Endothelial cell of umbilical vein (primary cell): Measurements from ENCODE around the gene EIF1B. TPM values are rescaled to one million over a fixed set of nuclear protein-coding genes. Genes with fewer than 3 reads are reported as not detected.

Source experiments
- BruUV-seq: library from RNA; stranded (reverse); fragments of 400-500 nt; replicated peaks from 2 replicates; lab custom pipeline; 2021; lab: Mats Ljungman, UMichigan
- CTCF ChIA-PET: fragments of 300-600, 350-600 bp; sonication (Branson Sonifier 250); formaldehyde crosslinking; loops from one replicate; lab custom pipeline; 2021; ENCODE audit warnings: antibody characterized with exemption, inconsistent platforms; lab: Charles Lee
- POLR2A ChIA-PET: fragments of 300-600, 350-600 bp; sonication (Branson Sonifier 250); formaldehyde crosslinking; loops from one replicate; lab custom pipeline; 2021; ENCODE audit warnings: antibody characterized with exemption, inconsistent platforms; lab: Charles Lee
- DNase-seq: peaks from one replicate; pipeline ENCODE4 v3.0.0-alpha.2; 2011; ENCODE audit warnings: low read depth, low spot score
- FAIRE-seq: peaks from 2 replicates; lab custom pipeline; 2011; peaks lifted over from hg19 to GRCh38; lab: Jason Lieb, UNC
- H2AFZ ChIP-seq: 2 replicates; pipeline ENCODE4 v1.6.0; 2012; ENCODE audit warnings: low read depth, low read length, control low read depth, inconsistent platforms
- H3K27ac ChIP-seq: 2 replicates; pipeline ENCODE4 v1.5.1; 2011; ENCODE audit warnings: low read depth, mild to moderate bottlenecking, control low read depth, low read length, moderate library complexity; ENCODE audit not compliant: insufficient read depth
- H3K27me3 ChIP-seq, 2 experiments: 2 replicates each; pipeline versions ENCODE4 v1.6.0 to v1.6.1; 2011; ENCODE audit warnings: low read length in 2 of 2, mixed read lengths in 1 of 2; ENCODE audit not compliant: control insufficient read depth in 2 of 2, insufficient read depth in 2 of 2
- H3K36me3 ChIP-seq, 2 experiments: 2 replicates in 1 of 2; 3 replicates in 1 of 2; pipeline ENCODE4 v1.5.1; 2011; ENCODE audit warnings: low read length in 2 of 2, mild to moderate bottlenecking in 1 of 2, moderate library complexity in 1 of 2; ENCODE audit not compliant: control insufficient read depth in 2 of 2, insufficient read depth in 2 of 2; ENCODE audit errors: extremely low read depth in 1 of 2
- H3K4me1 ChIP-seq: 3 replicates; pipeline ENCODE4 v1.5.1; 2011; ENCODE audit warnings: mild to moderate bottlenecking, low read length; ENCODE audit not compliant: control insufficient read depth, insufficient read depth; ENCODE audit errors: extremely low read depth
- H3K4me2 ChIP-seq: 2 replicates; pipeline ENCODE4 v1.6.1; 2011; ENCODE audit warnings: low read length, control low read depth, mixed read lengths; ENCODE audit not compliant: insufficient read depth
- H3K4me3 ChIP-seq, 3 experiments: fragments of 200-600 bp in 1 of 3; sonication (generic), shearing (Covaris generic) in 1 of 3; replicated peaks in 1 of 3; 2 replicates each; pipeline ENCODE4 v1.5.1; 2011 to 2016; ENCODE audit warnings: control low read depth in 3 of 3, low read length in 3 of 3, mild to moderate bottlenecking in 2 of 3, inconsistent platforms in 1 of 3, low read depth in 1 of 3, moderate library complexity in 1 of 3; ENCODE audit not compliant: insufficient read depth in 1 of 3
- H3K79me2 ChIP-seq: 2 replicates; pipeline ENCODE4 v1.6.0; 2012; ENCODE audit warnings: low read length, inconsistent platforms; ENCODE audit not compliant: control insufficient read depth, insufficient read depth
- H3K9ac ChIP-seq: replicated peaks from 2 replicates; pipeline ENCODE3; 2011; ENCODE audit warnings: low read length, control low read depth; ENCODE audit not compliant: insufficient read depth; ENCODE audit errors: extremely low read depth
- H3K9me1 ChIP-seq: replicated peaks from 3 replicates; pipeline ENCODE4 v1.6.0; 2011; ENCODE audit warnings: mild to moderate bottlenecking, low read length; ENCODE audit not compliant: control insufficient read depth, insufficient read depth; ENCODE audit errors: extremely low read depth
- H3K9me3 ChIP-seq: replicated peaks from 2 replicates; pipeline ENCODE4 v1.5.1; 2012; ENCODE audit warnings: low read length, inconsistent platforms; ENCODE audit not compliant: control insufficient read depth, insufficient read depth
- H4K20me1 ChIP-seq: replicated peaks from 2 replicates; pipeline ENCODE3; 2011; ENCODE audit warnings: mild to moderate bottlenecking, low read length; ENCODE audit not compliant: control insufficient read depth, insufficient read depth; ENCODE audit errors: extremely low read depth
- EZH2 ChIP-seq: IDR thresholded peaks from 2 replicates; pipeline ENCODE4 v1.6.1; 2012; ENCODE audit warnings: borderline replicate concordance, low read depth, mild to moderate bottlenecking, moderate library complexity, low read length, inconsistent platforms; ENCODE audit not compliant: severe bottlenecking
- FOS ChIP-seq: IDR thresholded peaks from 2 replicates; pipeline ENCODE4 v1.6.1; 2011; ENCODE audit warnings: mild to moderate bottlenecking, low read length, moderate library complexity, borderline replicate concordance; ENCODE audit not compliant: insufficient read depth
- GATA2 ChIP-seq: IDR thresholded peaks from 2 replicates; pipeline ENCODE4 v1.7.0; 2011; ENCODE audit warnings: low read depth, mild to moderate bottlenecking, moderate library complexity, mixed read lengths, low read length; ENCODE audit not compliant: insufficient read length, insufficient read depth
- JUN ChIP-seq: IDR thresholded peaks from 2 replicates; pipeline ENCODE4 v1.6.1; 2011; ENCODE audit warnings: borderline replicate concordance, low read depth; ENCODE audit not compliant: insufficient read length, insufficient read depth
- MYC ChIP-seq: IDR thresholded peaks from one replicate; pipeline ENCODE4 v1.6.1; 2011; ENCODE audit warnings: mild to moderate bottlenecking, low read depth, low read length
- POLR2A ChIP-seq: IDR thresholded peaks from 2 replicates; pipeline ENCODE4 v1.6.1; 2012; ENCODE audit warnings: low read depth, mild to moderate bottlenecking, control low read depth, low read length
- POLR2AphosphoS5 ChIP-seq: IDR thresholded peaks from 2 replicates; pipeline ENCODE4 v1.6.1; 2012; ENCODE audit warnings: low read depth, mild to moderate bottlenecking, control low read depth, low read length, moderate library complexity; ENCODE audit not compliant: insufficient read depth
- dilution Hi-C: fragments of 300-500 bp; cut with MboI; formaldehyde crosslinking; loops from one replicate; pipeline ENCODE4 v1.15.0; 2019; ENCODE audit warnings: low sequenced_read_pairs; ENCODE audit not compliant: extremely low pct_ligation_motif_present
- intact Hi-C: fragments of 100-400 bp; cut with micrococcal nuclease; formaldehyde crosslinking; loops from one replicate; pipeline ENCODE4 v1.10.0; 2022
- polyA plus RNA-seq, 4 experiments: library from polyadenylated mRNA; depleted of rRNA in 3 of 4; stranded (reverse) in 3 of 4; unstranded in 1 of 4; fragments of >200 nt; gene quantifications; 2 replicates each; pipeline versions ENCODE4 v1.2.1 to v1.2.3, GENCODE V29; 2011 to 2012; ENCODE audit warnings: missing spikeins in 1 of 4
- total RNA-seq: library from RNA; stranded (reverse); gene quantifications from 2 replicates; pipeline ENCODE4 v1.2.3, GENCODE V29; 2021
- TF ChIP-seq, protein P1 (sequence below), 2 donors: IDR thresholded peaks; 1 replicate in 1 of 2; 2 replicates in 1 of 2; pipeline ENCODE4 v1.5.1; 2011; ENCODE audit warnings: low read length in 2 of 2, mild to moderate bottlenecking in 2 of 2, moderate library complexity in 2 of 2, control low read depth in 1 of 2, inconsistent platforms in 1 of 2, low read depth in 1 of 2; ENCODE audit not compliant: insufficient read depth in 1 of 2; ENCODE audit errors: extremely low read depth in 1 of 2
- TF ChIP-seq, protein P2 (sequence below): IDR thresholded peaks from 2 replicates; pipeline ENCODE4 v1.6.1; 2011; ENCODE audit not compliant: insufficient read depth, insufficient read length

The EIF1B gene
- total and polyA plus RNA-seq, 2 donors (not counting 3 experiments of a cell fraction or from before 2014, with no cell fraction given): 17.8 to 46.0 TPM

DNA sequence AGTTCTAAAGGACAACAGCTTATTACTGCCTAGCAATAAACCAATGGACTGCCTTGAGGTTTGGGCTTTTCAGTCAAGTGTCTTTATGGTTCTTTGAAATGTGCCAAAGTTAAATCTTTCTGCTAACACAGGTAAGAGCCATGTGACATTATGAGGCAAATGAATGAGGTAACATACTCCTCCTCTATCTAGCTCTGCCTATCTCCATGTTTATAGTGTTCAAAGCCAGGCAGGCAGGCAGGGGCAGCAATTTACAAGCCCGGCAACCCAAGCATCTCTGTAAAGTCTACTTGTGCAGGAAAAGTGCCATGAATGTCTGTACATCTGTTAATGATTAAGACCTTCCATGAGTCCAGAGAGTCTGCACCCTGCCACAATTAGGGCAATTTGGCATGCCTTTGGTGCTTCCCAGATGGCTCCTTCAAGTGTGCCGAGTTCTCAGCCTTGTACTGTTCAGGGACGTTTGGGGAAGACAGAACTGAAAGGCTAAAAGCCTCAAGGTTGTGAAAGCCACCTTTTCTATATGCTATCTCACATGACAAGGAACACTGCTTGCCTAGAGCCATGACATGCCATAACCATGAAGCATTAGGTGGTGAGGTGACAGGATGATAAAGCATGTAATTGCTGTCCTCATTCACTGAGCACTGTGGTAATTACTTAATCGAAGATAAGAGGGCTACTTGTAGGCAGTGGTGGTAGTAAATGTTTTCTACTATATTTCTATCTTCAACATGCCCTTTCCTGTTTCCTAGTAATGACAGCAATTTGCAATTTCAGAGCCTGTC is 41.4 kb upstream of the EIF1B start:
- intact Hi-C loops (no loop called here), dilution Hi-C loops (no loop called here)
- Histone ChIP-seq H3K4me3 (no peak overlapping the region), H3K27me3 (no peaks in the 10 kb centered on the region), H3K9me1 (no peaks in the 10 kb centered on the region), H3K4me1 (no peaks in the 10 kb centered on the region), H3K4me2 (no peak overlapping the region), H3K9me3 (no peaks in the 10 kb centered on the region), H2AFZ (no peak overlapping the region), H3K27ac (no peak overlapping the region), H3K79me2 (no peaks in the 10 kb centered on the region), H4K20me1 (no peaks in the 10 kb centered on the region), H3K9ac (no peak overlapping the region), H3K36me3 (no peaks in the 10 kb centered on the region)
- ChIA-PET POLR2A (interaction anchor here (0.7 kb wide), 1 partner anchor 40 kb away, joined by 4 read pairs; no protein-coding TSS in a partner anchor), CTCF (interaction anchor here (1.1 to 1.2 kb wide), 2 partner anchors 11 to 20 kb away, joined by 3 to 4 read pairs; no protein-coding TSS in a partner anchor)
- FAIRE-seq: no peak
- no peak for DNase-seq
- no TSS peak for BruUV-seq
- TF ChIP-seq GATA2: no peak
- no peak for TF ChIP-seq POLR2A
- TF ChIP-seq, protein P1, sequence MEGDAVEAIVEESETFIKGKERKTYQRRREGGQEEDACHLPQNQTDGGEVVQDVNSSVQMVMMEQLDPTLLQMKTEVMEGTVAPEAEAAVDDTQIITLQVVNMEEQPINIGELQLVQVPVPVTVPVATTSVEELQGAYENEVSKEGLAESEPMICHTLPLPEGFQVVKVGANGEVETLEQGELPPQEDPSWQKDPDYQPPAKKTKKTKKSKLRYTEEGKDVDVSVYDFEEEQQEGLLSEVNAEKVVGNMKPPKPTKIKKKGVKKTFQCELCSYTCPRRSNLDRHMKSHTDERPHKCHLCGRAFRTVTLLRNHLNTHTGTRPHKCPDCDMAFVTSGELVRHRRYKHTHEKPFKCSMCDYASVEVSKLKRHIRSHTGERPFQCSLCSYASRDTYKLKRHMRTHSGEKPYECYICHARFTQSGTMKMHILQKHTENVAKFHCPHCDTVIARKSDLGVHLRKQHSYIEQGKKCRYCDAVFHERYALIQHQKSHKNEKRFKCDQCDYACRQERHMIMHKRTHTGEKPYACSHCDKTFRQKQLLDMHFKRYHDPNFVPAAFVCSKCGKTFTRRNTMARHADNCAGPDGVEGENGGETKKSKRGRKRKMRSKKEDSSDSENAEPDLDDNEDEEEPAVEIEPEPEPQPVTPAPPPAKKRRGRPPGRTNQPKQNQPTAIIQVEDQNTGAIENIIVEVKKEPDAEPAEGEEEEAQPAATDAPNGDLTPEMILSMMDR (IDR thresholded peaks at IDR 0.05; ENCODE audit: extremely low read depth in 1 of 2, insufficient read depth in 1 of 2, low read depth in 1 of 2, low read length in 2 of 2): no peak
- no peak for TF ChIP-seq MYC
- TF ChIP-seq, protein P2, sequence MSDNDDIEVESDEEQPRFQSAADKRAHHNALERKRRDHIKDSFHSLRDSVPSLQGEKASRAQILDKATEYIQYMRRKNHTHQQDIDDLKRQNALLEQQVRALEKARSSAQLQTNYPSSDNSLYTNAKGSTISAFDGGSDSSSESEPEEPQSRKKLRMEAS: no peak
- no peak for TF ChIP-seq EZH2
- no peak for TF ChIP-seq FOS
- TF ChIP-seq JUN: no peak
- no peak for TF ChIP-seq POLR2AphosphoS5
